MCF 10A (cell line): ENCODE results near the gene PLEKHA4. TPM values are rescaled to one million over a fixed set of nuclear protein-coding genes. Genes with fewer than 3 reads are reported as not detected.
"Not testable (repeated sequence)": the region's sequence is repeated elsewhere in the genome, so short reads cannot be mapped to it uniquely, and the experiment has no call there.

Experiments used
- BruUV-seq: library from RNA; stranded (reverse); fragments of 400-500 nt; replicated peaks from 2 replicates; lab custom pipeline; 2021; lab: Mats Ljungman, UMichigan
- CTCF ChIA-PET: fragments of 300-600 bp; sonication (Branson Sonifier 250); formaldehyde crosslinking; extraction: SDS; loops from one replicate; lab custom pipeline; 2021; ENCODE audit warnings: antibody characterized with exemption, inconsistent platforms; lab: Yijun Ruan, JAX
- POLR2A ChIA-PET: fragments of 300-600, 350-650 bp; sonication (Branson Sonifier 250); formaldehyde crosslinking; extraction: SDS; loops from one replicate; lab custom pipeline; 2020; ENCODE audit warnings: antibody characterized with exemption, inconsistent platforms; lab: Yijun Ruan, JAX
- DNase-seq: peaks from one replicate; pipeline ENCODE4 v3.0.0-alpha.2; 2018; ENCODE audit not compliant: unreplicated experiment
- H3K27ac Mint-ChIP-seq: one replicate; pipeline ENCODE4 v1.8.0; 2022; ENCODE audit warnings: mild to moderate bottlenecking, low read depth, mixed read lengths; ENCODE audit not compliant: unreplicated experiment
- H3K27me3 Mint-ChIP-seq: one replicate; pipeline ENCODE4 v1.8.0; 2022; ENCODE audit warnings: mixed read lengths; ENCODE audit not compliant: insufficient read depth, unreplicated experiment
- H3K36me3 Mint-ChIP-seq: one replicate; pipeline ENCODE4 v1.8.0; 2022; ENCODE audit warnings: mild to moderate bottlenecking, moderate library complexity, mixed read lengths; ENCODE audit not compliant: insufficient read depth, unreplicated experiment
- H3K4me1 Mint-ChIP-seq: one replicate; pipeline ENCODE4 v1.8.0; 2022; ENCODE audit warnings: mixed read lengths; ENCODE audit not compliant: insufficient read depth, unreplicated experiment
- H3K4me3 Mint-ChIP-seq: one replicate; pipeline ENCODE4 v1.8.0; 2022; ENCODE audit warnings: mild to moderate bottlenecking, moderate library complexity, mixed read lengths; ENCODE audit not compliant: unreplicated experiment
- H3K9me3 Mint-ChIP-seq: one replicate; pipeline ENCODE4 v1.8.0; 2022; ENCODE audit warnings: mixed read lengths; ENCODE audit not compliant: unreplicated experiment
- CTCF ChIP-seq: fragments of 200-600 bp; IDR thresholded peaks from one replicate; pipeline ENCODE4 v1.8.0; 2022; ENCODE audit warnings: antibody characterized with exemption, mild to moderate bottlenecking; ENCODE audit not compliant: unreplicated experiment
- intact Hi-C: fragments of 100-400 bp; cut with micrococcal nuclease; formaldehyde crosslinking; loops from 2 replicates; pipeline ENCODE4 v1.14.1; 2022
- total RNA-seq: library from RNA; stranded (reverse); gene quantifications from 2 replicates; pipeline ENCODE4 v1.2.3, GENCODE V29; 2022

The PLEKHA4 gene
- total RNA-seq, 1 experiment from 2014 or later: 11.9 TPM

- ChIA-PET CTCF (interaction anchor here (0.6 kb wide), 1 partner anchor 69 kb away, joined by 3 read pairs; no protein-coding TSS in a partner anchor), POLR2A (no interaction called here)
- Mint-ChIP-seq H3K36me3 (peaks cover 52% of the 10 kb centered on the region), H3K4me3 (no peak overlapping the region), H3K4me1 (no peaks in the 10 kb centered on the region), H3K9me3 (no peaks in the 10 kb centered on the region), H3K27me3 (no peaks in the 10 kb centered on the region), H3K27ac (no peak overlapping the region)
- no peak for DNase-seq
- no peak for TF ChIP-seq CTCF
- intact Hi-C loops: no loop called here
- BruUV-seq: no TSS peak
These were observed 45.8 kb upstream of the PLEKHA4 start for GRCh38 chr19:48914181-48914580.

GRCh38 chr19:48913114-48913889, 44.9 kb upstream of the PLEKHA4 start:
- ChIA-PET POLR2A (no interaction called here), CTCF (interaction anchor here (0.6 kb wide), 1 partner anchor 27 kb away, joined by 3 read pairs; no protein-coding TSS in a partner anchor)
- Mint-ChIP-seq H3K9me3 (no peaks in the 10 kb centered on the region), H3K27me3 (no peaks in the 10 kb centered on the region), H3K4me1 (no peaks in the 10 kb centered on the region), H3K4me3 (no peak overlapping the region), H3K27ac (no peak overlapping the region), H3K36me3 (peaks cover 60% of the 10 kb centered on the region)
- no peak for DNase-seq
- no TSS peak for BruUV-seq
- intact Hi-C loops: no loop called here
- TF ChIP-seq CTCF: no peak

GRCh38 chr19:48910803-48911202, 42.4 kb upstream of the PLEKHA4 start:
- BruUV-seq: no TSS peak
- Mint-ChIP-seq H3K9me3 (no peaks in the 10 kb centered on the region), H3K4me3 (no peak overlapping the region), H3K36me3 (peaks cover 74% of the 10 kb centered on the region), H3K4me1 (no peaks in the 10 kb centered on the region), H3K27me3 (no peaks in the 10 kb centered on the region), H3K27ac (no peak overlapping the region)
- ChIA-PET POLR2A (no interaction called here), CTCF (no interaction called here)
- DNase-seq: no peak
- no peak for TF ChIP-seq CTCF
- intact Hi-C loops: no loop called here

GRCh38 chr19:48909424-48910077, 41.1 kb upstream of the PLEKHA4 start:
- intact Hi-C loops, H3K9me3 Mint-ChIP-seq, DNase-seq, H3K27me3 Mint-ChIP-seq, H3K27ac Mint-ChIP-seq, H3K4me3 Mint-ChIP-seq, H3K4me1 Mint-ChIP-seq, BruUV-seq, CTCF ChIA-PET, POLR2A ChIA-PET: not testable (repeated sequence)
- H3K36me3 Mint-ChIP-seq: peaks cover 80% of the 10 kb centered on the region
